HG02884 (cell line): Measurements from ENCODE around the gene SLC51A.

Source experiments
- ATAC-seq: cut with Tn5 transposase; IDR thresholded peaks from one replicate; pipeline ENCODE4 v1.9.1; 2021; ENCODE audit warnings: mild to moderate bottlenecking, moderate library complexity; ENCODE audit not compliant: unreplicated experiment

Gene SLC51A

DNA sequence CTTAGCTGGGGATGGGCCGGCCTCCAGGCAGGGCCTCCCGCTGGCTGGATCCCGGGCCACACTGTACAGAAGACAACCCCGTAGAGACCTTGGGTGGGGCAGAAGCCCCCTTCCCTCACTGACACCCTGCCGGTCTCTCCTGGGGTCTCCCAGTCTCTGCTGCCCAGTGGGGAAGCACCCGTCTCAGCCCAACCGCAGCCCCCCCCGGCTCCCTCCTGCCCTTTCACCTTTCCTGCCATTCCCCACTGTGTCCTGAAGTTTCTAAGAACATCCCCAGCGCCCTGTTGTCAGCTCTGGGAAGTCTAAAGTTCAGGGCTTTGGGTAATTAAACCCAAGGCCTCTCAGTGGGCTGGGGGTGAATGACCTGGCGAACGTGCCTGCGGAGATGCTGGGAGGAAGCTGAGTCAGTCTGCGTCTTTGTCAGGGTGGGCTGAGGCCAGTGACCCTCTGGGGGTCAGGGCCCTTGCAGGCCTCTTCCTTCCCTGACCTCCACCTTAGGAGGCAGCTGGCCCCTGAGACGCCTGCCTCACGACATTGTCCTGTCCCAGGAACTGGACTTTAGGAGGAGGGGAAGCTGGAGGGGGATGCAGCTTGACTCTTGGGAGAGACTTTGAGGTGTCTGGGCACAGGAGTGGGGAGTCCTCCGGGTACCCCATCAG lies 1.4 kb upstream of the SLC51A start:
- ATAC-seq = no peak

DNA sequence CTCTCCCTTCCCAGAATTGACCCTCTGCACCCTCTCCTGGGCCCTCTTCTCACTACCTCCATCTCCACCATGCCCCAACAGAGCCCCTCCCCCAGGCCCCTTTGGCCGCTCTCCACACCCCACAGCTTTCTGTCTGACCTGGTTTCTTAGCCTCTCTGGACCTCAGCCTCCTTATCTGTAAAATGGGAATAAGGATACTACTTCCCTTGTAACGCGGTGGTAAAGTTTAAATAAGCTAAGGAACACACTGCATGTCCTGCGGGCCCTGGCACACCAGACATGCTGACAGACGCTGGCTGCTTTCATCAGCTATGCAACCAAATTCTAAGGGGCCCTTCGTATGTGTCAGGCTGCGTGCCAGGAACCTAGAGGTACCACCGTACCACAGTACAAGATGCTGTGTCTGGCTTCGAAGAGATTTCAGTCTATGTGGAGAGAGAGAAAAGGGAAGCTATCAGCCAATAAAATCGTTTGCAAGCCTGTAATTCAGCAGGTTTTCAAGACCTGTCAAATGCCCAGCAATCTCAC lies 777 bp upstream of the SLC51A start:
- ATAC-seq = no peak

DNA sequence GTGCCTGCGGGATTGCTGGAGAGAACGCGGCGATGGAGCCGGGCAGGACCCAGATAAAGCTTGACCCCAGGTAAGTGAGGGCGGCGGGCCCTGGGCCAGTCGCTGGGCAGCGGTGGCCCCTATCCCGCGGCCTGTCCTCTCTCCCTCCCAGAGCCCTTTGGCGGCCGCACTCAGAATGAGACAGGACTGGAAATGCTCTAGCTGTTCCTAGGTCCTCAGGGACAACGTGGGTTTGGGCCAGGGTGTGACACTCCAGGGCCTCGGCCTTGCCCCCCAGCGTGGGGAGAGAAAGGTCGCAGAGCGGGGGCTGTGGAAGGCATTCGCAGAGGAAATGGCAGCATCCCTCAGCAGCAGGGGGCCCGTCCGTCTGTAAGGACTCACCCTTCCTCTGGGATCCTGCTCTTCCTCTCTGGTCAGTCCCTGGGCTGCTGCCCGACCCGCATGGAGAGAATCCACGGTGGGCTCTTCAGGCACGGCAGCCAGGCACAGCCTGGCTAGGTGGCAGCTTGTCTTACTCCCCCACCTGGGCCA lies 412 bp downstream of the SLC51A start:
- ATAC-seq = no peak

DNA sequence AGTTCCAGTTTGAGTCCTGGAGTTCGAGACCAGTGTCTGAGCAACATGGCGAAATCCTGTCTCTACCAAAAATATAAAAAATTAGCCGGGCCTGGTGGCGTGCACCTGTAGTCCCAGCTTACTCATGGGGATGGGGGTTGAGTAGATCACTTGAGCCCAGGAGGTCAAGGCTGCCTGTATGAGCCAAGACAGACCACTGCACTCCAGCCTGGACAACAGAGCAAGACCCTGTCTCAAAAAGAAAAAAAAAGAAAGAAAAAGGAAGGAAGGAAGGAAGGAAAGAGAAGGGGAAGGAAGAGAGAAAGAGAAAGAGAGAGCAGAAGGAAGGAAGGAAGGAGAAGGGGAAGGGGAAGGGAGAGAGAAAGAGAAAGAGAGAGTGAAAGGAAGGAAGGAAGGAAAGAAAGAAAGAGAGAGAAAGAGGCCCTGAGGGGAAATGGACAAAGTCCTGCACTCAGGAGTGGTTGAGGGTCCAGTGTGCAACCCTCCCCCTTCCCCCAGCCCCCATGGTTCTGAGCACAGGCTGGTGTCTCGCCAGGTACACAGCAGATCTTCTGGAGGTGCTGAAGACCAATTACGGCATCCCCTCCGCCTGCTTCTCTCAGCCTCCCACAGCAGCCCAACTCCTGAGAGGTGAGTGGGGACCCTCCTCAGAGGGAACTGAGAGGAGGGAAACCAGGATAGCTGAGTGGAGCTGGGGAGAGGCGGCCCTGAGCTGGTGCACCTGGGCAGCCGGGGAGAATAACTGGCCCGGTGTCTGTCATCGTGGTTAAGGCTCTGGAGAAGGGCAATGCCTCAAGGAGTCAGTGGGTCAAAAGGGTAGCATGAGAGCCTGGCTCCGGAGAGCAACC lies 1.2 kb downstream of the SLC51A start:
- no peak for ATAC-seq

DNA sequence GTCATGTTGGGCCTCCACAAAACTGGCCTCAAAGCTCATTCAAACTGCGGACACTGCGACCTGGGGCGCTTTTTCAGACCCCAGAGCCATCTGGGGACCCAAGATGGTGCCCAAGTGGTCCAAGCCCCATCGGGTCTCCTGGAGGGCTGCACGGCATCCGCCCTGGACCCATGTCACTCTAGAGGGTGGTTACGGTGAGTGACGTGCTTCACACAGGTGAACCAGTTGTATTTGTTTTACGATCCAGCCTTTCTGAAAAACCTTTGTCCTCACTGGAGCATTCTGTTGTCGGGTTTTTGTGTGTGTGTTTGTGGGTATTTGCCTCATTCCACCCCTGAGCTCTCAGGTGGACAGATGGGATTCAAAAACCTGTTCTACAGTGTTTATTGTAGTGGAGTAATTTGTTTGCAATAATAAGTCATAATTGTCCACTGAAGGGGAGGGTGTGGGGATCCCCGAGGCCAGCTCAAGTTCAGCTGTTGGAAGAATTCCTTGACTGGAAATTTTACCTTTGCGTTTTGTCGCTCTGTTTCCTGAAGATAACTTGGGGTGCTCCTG lies 1.9 kb downstream of the SLC51A start:
- no peak for ATAC-seq

DNA sequence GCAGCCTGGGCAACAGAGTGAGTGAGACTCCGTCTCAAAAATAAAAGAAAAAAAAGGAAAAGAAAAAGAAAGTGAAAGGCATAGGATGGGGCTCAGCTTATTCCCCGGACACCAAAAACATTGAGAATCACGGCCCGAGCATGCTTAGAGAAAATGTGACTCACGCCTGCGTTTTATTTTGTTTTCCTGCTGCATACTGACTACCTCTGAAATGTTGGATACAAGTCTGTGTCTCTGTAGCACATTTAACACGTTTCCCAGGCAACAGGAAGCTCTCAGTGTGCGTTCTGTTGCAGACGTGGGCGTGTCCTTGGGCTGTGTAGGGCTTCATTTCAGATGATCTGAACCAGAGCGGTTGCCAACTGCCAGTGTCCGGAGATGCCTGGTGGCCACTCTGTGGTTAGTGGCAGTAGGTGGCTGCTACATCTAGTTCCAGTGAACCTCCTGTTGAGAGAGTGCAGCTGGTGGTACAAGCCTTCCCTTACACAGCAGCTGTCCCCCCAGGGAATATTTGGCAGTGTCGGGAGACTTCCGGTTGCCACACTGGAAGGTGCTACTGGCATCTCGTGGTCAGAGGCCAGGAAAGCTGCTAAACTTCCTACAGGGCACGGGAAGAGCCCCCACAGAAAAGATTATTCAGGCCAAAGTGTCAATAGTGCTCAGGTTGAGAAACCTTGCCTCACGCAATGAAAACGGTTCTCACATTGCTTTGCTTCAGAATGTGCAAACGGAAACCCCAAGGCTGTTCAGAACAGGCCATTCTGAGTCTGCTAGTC lies 3.0 kb downstream of the SLC51A start:
- ATAC-seq = no peak

DNA sequence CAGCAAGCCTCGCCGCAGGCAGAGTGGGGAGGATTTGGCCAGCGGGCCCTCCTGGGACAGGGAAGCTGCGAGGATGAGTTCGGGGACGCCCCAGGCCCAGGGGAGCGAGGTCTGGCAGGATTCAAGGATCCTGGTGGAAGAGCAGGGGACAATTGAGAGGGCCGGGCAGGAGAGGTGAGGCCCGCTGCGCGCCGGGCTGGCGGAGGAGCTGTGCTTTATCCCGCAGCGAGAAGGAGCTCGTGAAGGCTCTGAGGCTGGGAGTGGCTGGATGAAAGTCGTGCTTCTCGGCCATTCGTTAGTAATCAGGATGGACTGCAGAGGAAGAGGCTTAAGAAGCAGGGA lies 3.6 kb downstream of the SLC51A start:
- ATAC-seq = no peak

DNA sequence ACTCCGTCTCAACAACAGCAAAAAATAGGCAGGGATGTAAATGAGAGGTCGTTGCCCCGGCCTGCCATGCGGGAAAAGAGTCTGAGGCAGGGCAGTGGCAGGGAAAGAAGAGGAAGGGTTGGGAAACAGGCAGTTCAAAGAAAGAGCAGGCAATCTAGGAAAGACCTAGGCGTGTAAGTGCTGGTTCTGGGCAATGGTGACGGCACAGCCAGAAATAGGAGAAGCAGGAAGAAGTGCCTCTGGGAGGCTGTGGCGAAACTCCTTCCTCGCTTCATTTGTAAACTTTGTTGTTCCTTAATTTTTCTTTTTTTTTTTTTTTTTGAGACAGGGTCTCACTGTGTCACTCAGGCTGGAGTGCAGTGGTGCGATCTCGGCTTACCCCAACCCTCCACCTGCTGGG lies 4.3 kb downstream of the SLC51A start:
- ATAC-seq = no peak

DNA sequence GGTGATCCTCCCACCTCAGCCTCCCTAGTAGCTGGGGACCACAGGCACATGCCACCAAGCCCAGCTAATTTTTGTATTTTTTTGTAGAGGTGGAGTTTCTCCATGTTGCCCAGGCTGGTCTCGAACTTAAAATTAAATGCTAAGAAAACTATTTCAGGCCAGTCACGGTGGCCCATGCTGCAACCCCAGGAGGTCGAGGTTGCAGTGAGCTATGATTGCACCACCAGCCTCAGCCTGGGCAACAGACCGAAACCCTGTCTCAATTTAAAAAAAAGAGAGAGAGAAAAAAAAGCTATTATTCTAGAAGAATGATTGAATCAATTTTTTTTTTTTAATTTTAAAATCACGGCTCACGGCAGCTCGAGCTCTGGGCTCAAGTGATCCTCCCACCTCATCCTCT lies 4.7 kb downstream of the SLC51A start:
- ATAC-seq = no peak

DNA sequence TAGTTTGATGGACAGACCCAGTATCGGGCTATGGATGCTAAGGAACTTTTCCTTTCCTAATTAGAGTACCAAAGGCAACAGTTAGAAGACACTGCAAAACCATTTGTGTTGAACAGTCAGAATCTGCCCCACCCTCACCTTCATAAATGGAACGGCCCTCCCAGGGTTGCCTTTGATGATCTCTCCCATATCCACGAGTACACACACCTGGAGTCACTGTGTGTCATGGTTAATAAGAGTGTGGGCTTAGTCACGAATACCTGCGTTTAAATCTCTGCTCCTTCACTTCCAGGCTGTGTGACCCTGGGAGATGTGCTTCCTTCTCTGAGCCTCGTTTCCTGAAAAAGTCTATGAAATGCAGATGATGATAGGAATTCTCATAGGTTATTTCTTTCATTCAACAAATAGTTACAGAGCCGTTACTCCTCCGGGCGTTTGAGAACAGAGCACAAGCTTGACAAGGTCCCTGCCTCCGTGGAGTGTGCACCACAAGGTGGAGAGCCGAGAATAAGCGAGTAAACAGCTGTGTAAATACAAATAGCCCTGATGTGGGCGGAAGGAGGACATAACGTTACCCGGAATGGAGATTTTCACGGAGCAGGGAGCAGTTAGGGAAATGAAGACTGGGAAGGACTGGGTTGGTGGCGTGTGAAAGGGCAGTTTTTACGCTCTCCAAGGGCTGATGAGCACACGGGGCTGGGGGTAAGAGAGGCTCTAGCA lies 6.7 kb downstream of the SLC51A start:
- ATAC-seq = no peak

DNA sequence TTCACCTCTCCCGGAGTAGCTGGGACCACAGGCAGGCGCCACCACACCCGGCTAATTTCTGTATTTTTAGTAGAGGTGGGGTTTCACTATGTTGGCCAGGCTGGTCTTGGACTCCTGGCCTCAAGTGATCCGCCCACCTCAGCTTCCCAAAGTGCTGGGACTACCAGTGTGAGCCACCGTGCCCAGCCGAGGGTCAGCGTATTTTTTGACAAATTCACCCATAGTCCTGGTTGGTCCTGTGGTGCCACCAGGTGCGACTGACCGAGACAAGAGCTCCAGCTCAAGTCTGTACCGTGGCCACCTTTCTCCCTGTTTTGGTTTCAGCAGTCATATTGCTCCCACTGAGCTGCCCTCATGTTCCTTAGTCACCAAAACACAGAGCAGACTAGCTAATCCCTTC lies 8.8 kb downstream of the SLC51A start:
- ATAC-seq = no peak

DNA sequence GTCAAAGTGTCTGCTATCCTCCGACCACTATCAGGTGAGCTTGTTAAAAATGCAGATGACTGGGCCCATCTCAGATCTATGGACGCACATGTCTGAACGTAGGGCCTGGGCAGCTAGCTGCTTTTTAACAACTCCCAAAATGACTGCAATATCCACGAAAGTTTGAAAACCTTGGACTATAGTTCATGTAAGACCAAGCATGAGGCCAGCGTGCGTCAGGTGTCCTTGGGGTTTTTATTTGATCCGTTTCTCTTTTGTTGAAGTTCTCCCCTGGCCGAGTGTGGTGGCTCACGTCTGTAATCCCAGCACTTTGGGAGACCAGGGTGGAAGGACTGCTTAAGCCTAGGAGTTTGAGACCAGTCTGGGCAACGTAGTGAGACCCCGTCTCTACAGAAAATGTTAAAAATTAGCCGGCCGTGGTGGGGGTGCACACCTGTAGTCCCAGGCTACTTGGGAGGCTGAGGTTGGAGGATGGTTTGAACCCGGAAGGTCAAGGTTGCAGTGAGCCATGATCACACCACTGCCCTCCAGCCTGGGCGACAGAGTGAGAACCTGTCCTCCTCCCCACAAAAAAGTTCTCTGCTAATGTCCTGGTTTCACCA lies 9.5 kb downstream of the SLC51A start:
- no peak for ATAC-seq

DNA sequence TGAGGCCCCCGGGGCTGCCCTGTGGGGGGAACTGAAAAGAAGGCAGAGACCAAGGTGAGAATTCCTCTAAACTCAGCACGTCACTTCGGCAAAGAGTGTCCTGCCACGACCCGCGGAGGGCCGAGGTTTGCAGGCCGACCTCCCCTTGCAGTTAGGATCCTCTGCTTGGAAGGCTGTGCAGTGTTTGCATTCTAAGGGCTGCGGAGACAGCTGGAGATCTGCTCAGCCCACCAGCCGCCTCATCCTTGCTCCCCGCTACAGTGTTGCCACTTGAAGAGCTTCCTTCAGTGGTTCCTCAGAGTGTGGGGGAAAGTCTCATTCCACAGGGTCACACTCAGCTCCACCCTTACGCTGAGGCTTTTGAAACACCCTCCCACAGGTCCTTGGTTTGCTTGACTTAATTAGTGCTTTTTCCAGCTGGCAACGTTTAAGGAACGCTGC lies 10.8 kb downstream of the SLC51A start:
- no peak for ATAC-seq

DNA sequence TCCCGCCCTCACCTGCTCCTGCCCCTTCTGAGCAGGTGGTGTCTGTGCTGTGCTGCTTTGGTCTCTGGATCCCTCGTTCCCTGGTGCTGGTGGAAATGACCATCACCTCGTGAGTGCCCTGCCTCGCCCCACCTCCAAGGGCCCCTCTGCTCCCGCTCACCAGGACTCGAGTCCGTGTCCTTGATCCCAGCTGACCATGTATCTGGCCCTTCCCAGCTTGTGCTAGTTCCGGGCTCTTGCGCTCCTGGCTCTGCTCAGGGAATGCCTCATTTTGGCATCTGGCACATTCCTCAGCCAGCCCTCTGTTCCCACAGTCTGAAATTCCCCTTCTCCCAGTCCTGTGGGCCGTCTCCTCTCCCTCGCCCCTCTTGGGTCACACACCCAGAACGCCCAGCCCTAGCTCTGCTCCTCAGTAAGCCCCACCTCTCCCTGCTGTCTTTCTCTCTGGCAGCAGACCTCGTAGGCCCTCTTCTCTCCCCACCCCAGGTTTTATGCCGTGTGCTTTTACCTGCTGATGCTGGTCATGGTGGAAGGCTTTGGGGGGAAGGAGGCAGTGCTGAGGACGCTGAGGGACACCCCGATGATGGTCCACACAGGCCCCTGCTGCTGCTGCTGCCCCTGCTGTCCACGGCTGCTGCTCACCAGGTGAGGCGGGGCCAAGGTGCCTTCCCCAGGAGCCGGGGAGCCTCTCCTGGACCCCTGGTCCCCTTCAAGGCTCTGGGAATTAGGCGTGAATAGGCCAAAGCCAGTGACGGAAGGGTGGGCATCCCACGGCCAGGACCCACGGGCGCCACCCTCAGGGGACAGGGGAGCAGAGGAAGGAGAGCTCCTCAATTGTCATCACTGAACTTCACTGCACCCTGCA lies 11.5 kb downstream of the SLC51A start:
- no peak for ATAC-seq

DNA sequence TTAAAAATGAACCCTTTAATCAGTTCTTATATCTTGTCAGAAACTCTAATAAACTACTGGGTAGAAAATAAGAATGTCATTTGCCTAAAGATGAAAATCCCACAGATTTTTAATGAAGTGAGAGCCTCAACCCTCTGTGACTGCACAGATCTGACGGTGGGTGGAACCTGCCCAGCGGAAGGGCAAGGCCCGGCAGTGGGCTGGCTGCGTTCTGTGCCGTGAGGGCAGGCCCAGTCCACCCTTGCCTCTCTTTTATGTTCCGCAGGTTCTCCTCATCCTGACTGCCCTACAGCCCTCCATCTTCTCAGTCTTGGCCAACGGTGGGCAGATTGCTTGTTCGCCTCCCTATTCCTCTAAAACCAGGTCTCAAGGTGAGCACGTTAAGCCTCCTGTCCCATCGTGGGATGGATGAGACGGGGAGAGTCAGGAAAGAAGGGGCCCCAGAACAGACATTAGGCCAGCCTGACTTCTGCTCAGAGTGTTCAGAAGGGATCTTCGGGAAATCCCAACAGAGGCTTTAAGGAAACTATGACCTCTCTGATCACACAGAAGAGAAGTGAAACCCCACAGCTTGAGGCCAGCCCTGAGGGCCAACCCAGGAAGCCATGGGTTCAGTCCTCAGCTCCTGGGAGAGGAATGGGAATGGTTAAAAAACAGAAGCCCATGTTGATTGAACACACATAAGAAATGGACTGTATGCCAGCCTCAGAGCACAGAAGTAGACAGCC lies 16.0 kb downstream of the SLC51A start:
- no peak for ATAC-seq

DNA sequence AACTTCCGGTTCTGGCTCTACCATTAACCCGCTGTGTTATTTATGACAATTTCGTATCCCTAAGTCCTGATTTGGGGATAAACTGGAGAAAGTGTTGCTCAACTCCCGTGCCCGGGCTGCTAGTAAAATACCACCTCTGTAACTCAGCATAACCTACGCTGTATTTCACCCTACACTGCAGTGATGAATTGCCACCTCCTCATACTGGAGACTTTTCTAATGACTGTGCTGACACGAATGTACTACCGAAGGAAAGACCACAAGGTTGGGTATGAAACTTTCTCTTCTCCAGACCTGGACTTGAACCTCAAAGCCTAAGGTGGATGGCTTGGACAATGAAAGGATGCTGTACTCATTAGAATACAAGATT lies 16.5 kb downstream of the SLC51A start:
- no peak for ATAC-seq

DNA sequence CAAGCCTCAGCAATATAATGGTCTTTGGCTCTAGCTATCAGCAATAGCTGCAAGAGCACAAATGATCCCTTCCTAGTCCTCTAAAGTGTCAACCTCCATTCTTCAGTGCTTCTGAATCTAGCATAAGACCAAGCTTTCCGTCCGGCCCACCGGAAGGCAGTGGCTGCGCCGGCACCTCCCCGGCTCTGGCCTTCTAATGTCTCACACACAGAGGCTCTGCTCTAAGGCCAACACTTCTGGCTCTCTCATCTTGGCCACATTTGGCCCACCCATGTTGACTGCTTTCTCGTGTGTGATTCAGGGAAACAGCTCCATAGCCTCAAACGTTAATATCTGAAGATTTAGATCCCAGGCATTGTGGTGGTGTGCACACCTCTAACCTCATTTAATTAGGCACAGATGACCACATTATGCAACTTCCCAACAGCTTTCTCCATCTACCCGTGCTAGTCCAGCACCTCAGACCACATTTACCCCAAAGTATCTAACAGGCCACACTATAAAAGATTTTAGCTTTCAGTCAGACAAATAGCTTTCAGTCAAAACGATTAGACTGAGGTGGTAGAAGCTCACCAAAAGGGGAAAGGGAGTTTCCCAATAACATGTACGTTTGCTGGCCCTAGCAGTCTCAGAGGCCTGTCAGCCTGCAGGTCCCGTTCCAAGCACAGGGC lies 19.3 kb downstream of the SLC51A start:
- ATAC-seq = no peak

DNA sequence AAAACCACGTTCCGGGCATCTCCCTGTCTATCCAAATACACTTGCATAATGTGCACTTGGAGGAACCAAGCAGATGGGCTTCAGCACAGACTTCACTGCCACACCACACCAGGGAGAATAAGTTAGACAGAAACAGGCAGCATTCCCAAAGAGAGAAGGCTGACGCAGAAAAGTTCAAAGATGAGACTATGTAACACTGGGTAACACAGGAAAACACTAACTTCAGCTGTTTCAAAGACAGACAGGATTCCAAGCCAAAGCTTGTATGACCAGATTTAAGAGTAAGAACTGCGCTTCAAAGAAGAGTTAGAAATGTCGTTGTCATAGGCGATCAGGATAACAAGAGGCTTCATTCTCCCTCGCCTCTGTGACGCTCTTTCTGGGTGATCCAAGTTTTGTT lies 19.9 kb downstream of the SLC51A start:
- no peak for ATAC-seq
